EH (cell line): ENCODE data around the gene TRAPPC12.
"Not testable (repeated sequence)": the region's sequence is repeated elsewhere in the genome, so short reads cannot be mapped to it uniquely, and the experiment has no call there.

ENCODE experiments used
- DNase-seq: peaks from one replicate; pipeline ENCODE4 v3.0.0-alpha.2; 2015; ENCODE audit warnings: low read depth

Gene TRAPPC12

DNA sequence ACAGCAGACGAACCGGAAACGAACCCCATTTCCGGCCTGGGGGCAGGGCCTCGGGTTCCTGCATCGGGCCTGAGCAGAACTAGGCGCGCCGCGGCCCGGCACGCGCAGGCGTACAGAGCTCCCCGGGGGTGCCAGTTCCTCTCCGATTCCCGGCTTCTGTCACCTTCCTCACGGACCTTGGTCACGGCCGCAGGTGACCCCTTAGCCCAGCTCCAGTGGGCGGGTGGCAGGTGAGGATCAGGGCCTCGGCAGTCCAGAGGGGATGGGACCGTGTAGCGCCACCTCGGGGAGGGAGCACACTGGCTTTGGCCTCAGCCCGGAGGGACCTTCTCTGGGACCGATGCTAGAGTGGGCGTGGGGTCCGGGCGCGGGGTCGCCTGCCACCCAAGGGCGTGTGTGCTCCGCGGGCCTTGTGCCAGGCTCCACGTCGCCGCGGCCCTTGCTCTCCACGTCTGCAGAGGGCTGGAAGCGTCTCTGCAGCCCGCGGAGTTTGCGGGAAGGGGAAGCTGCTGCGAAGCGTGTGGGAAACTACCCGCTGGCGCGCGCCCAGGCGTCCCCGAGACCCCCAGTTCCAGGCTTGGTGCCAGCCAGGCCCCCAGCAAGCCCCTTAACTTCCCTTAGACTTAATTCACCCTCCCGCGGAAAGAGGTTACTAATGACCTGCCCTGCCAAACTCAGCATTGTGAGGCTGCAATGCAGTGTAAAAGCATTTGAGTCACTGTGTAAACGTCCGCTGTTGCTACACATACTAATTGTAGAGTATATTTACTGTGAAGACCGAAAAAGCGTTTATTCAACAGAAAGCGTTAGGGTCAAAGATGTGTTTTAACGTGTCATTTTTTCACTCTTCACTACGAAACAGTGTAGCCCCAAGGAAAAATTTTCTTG lies at the start of gene TRAPPC12:
Gene TRAPPC12 (plus strand): TSS at position 48 of the 888 bp plus-strand sequence. CDS start 7,930 bp downstream, outside the sequence.
- DNase-seq: peak; percentile 87

DNA sequence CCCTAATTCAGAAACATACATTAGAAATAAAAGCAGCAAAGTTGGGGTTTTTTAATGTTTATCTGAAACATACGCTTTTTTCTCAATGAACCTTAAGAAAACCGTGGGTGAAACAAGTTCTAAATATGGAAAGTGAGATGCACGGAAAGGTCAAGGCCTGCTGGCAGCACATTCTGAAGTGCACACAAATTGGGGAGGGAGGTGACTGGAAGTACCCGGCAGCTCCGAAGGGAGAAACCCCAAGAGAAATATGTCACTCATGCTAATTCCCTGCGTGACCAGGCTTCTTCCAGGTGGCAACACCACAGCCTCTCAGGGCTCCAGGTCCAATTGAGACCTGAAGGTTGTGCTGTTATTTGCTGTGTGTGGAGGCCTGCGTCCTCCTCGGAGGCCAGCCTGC lies 47.4 kb upstream of the TRAPPC12 start:
- DNase-seq: no peak

DNA sequence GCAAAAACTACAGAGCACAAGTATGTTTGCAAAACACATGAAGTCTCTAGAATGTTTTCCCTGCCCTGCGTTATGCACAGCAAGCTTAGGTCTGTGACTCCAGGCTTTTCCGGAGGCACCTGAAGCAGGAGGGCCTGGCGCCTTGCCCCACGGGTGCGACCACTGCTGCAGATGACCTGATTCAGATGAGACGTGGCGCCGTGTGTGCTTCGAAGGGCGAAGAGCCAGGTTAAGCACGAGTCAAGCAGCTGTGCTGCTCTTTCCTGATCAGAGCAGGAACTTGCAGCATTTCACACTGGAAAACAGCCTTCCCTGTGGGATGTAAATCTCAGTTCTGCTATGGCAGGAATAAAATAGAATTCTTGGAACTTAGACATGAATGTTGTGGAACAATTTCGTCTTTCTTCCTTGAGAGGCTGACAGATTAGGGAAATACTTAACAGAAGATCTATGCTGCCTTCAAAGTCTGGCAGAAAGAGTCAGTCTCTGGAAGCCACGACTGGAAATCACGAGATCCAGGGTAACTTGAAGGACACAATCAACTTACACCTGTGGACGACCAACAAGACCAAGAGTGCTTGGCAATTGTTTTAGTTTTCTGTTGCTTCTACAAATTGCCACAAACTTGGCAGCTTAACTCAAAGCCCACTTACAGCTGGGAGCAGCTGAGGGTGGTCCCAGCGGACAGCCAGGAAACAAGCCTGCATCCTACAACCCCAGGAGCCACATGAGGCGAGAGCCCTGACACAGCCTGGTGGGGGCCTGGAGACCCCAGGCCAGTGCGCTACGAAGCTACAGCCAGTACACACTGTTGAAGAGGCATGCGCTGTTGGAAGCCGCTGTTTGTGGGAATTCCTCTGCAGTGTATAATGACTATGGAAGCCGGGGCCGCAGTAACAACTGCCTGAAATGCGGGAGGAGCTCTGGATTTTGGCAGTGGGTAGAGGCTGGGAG lies 44.8 kb upstream of the TRAPPC12 start:
- no peak for DNase-seq

DNA sequence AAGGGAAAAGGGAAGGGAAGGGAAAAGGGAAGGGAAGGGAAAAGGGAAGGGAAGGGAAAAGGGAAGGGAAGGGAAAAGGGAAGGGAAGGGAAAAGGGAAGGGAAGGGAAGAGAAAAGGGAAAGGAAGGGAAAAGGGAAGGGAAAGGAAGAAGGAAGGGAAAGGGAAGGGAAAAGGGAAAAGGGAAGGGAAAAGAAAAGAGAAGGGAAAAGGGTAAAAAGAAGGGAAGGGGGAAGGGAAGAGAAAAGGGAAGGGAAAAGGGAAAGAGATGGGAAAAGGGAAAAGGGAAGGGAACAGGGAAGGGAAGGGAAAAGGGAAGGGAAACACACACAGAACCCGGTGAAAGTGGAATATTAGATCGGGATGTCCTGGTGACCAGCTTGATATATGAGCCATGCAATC lies 42.6 kb upstream of the TRAPPC12 start:
- DNase-seq: no peak

DNA sequence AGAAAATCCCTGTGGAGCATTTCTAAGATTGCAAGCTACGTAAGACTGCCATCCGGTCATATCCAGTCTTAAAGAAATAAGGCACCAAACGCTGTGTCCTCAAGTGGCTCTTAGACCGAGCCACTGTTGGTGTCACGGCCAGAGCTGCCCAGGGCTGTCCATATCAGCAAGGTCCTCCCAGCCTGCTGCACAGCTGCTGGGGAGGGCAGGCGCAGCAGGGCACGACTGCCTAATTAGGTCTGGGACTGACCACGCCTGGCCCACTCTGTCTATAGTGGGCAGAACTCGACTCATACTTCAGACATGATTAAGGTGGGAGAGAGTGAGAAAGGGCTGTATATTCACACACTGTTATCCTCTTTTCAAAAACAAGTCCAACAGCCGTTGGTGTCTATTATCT lies 41.2 kb upstream of the TRAPPC12 start:
- no peak for DNase-seq

DNA sequence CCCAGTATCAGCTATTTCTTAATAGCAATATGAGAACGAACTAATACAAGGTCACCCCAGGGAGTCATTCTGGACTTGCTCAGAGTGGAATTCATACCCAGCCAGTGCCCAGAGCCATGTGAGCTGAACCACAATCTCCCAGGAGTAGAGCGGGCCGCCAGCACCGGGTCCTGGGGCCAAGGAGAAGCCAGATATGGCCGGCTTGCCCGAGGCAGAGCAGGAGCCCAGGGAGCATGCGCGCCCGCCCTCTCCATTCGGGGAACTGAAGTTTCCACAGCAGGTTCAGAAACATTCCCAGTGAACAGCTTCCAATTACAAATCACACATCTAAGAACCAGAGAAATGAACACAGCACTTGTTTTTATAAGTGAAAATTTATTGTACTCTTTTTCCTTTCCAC lies 39.4 kb upstream of the TRAPPC12 start:
- no peak for DNase-seq

DNA sequence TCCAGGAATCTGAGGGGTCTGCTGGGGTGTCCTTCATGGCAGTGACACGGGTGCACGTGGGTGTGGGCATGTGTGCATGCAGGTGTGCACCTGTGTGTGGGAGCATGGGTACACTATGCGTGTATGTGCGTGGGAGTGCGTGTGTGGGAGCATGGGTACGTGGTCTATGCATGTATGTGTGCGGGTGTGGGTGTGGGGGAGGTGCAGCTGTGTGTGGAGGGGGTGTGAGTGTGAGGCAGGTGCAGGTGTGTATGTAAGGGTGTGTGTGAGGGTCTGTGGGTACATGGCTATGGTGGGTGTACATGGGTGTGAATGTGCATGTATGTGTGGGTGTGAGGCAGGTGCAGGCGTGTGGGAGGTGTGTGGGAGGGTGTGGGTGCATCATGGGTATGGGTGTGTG lies 38.2 kb upstream of the TRAPPC12 start:
- no peak for DNase-seq

DNA sequence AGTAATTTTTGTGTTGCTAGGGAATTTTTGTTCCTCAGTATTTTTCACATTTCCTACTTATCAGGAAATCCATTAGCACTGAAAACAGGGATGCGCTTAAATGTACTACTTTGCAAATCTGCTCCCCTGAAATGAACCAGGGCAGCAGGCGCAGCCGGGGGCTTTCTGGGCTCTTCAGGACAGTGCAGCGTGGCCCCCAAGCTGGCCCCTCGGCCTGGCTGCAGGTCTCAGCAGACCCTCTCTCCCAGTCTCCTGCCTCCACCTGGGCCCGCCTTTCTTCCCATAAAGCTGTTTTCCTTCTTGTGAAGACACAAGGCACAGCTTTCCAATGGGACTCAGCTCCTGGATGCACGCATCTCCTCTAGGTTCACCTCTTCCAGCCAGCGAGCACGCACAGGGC lies 37.2 kb upstream of the TRAPPC12 start:
- no peak for DNase-seq

DNA sequence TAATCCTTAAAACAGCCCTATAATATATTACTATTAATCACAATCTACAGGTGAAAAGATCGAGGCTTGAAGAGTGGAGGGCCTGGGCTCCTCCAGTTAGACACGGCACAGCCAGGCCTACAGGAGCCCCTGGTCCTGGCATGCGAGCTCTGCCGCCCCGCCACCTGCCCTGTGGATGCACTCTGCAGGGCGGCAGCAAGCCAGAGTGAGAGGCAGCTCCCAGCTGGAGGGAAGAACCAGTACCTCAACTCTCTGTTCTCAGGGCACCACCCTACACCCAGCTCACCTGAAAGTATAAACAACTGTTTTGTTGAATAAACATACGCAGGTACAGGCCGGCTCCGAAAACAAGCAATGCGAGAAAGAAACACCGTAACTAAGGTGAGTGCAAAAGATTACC lies 36.5 kb upstream of the TRAPPC12 start:
- no peak for DNase-seq

DNA sequence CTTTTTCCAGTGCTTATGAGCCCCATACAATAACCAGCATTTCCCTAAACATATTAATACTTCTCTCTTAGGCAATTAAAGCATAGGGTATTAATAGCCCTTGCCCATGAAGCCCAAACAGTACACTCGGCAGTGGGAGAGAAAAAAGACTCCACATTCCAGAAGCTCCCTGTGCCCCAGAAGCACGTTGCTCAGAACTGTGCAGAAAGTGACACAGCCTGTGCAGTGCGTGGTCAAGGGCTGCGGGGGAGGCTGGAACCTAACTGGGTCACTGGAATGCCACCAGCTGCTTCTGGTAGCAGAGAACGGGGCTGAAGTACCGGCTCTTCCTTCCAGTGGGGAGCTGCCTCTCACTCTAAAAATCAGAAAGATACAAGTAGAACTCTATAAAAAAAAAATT lies 34.6 kb upstream of the TRAPPC12 start:
- DNase-seq: no peak

DNA sequence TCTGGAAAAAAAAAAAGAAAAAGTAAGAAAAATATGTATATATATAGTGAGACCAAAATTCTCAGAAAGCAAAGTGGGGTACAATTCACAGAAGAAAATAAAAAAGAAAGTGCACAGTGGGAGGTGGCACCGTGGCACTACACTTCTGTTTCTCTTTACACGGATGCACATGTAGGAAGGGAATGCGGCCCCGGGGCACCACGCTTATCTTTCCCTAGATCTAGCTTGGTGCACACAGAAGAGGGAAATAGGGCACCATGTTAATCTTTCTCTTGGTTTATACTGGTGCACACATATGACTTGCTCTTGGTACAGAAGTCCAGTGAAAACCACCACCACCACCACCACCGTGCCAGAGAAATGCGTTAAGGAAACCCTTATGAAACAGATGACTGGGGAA lies 33.9 kb upstream of the TRAPPC12 start:
- no peak for DNase-seq

DNA sequence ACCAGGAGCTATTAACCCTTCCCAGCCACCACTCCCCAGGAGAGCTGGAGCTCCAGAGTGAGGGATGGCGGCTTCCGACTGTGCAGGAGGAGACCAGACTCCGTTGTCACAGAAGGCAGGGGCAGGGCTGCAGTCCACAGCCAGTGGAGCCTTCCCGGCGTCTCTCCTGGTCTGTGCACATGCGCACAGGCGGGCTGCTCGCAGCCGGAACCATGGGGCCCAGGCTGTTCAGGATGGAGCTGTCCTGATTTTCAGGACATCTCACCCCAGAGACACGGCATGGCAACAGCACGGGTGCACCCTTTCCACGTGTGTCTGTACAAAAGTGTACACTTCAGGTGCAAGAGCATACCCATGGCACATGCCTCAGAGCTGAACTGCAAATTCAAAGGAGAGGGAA lies 30.7 kb upstream of the TRAPPC12 start:
- DNase-seq: no peak

DNA sequence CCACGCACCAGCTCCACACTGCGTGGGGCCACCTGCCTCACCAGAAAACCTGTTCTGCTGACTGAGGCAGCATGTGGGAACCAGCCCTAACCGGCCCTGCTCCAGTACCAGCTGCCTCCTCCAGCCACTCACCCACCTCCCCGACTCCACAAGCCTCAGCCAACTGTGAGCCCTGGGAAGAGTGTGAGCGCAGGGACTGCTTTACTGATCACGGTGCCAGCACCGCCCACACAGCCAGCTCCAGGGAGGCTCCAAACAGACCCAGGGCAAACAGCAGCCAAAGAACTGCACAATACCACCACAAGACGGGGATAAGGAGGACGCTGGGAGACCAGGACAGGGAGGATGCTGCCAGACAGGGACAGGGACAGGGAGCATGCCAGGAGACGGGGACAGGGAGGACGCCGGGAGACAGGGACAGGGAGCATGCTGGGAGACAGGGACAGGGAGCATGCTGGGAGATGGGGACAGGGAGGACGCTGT lies 30.2 kb upstream of the TRAPPC12 start:
- no peak for DNase-seq

DNA sequence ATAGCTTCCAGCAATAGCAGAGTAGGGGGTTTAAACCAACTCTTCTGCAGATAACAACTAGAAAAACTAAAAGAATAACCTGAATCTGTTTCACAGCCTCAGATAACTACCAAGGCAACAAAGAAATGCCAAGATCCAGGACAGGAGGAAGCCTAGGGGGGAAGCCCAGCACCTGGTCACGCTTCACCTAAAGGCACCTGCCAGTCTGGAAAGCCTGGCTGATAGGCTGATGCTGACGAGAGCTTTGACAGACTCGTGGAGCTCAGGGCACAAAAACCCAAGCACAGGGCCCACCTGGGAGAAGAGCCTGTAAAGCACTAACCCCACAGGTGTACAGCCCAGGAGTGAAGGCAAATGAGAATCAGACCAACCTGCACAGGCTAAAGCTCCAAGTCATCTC lies 24.5 kb upstream of the TRAPPC12 start:
- no peak for DNase-seq

DNA sequence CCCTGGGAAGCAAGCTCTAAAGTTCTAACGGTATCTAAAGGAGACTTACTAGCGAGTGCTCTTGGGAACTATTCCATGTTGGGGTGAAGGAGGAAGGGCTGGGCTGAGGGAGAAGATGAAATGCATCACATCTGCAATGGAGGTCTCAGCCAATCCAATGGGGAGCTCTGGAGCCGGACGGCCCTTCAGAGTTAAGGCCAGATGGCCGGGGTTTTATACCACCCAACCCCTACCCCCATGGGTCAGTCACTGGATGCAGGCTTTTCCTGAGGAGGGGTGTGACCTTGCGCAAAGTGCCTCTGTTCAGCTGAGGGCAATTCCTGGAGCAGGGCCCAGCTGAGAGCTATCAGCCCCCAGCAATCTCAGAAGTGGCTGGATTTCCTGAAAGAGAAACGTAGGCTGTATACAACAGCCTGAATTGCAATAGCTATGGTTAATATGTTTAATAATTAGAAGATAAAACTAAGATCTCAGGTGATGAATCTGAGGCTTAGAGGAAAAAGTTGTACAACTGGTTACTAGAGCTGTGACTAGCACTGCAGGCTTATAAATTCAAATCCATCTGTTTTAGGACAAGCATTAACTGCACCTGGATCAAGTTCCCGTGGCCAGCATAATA lies 23.4 kb upstream of the TRAPPC12 start:
- no peak for DNase-seq

DNA sequence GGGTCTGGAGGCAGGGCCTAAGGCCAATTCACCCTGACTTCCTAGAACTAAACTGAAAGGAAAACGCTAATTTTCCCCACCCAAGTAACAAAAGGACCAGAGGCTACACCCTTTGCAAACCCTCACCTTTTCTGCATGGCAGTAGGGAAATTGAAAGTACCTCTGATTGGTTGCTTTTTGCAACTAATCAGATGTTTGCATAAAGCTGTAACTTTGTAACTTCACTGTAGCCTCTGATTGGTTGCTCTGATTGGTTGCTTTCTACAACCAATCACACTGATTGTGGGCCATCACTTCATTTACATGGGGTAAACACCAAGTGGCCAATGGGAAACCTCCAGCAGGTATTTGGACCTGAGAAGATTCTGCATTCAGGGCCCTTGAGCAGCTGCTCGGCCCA lies 22.7 kb upstream of the TRAPPC12 start:
- DNase-seq: no peak

DNA sequence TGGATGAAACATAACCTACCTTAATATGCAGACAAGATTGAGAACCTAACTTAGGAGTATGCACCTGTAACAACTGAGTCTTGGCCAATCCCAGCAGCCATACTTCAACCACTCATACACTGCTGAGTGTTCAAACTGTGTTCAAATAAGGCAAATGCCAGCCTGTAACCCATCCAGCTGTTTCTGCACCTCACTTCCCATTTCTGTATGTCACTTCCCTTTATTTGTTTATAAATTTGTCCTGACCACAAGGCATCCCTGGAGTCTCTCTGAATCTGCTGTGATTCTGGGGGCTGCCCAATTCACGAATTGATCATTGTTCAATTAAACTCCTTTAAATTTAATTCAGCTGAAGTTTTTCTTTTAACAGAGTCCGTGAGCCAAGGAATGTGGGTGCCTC lies 22.0 kb upstream of the TRAPPC12 start:
- not testable (repeated sequence) for DNase-seq

DNA sequence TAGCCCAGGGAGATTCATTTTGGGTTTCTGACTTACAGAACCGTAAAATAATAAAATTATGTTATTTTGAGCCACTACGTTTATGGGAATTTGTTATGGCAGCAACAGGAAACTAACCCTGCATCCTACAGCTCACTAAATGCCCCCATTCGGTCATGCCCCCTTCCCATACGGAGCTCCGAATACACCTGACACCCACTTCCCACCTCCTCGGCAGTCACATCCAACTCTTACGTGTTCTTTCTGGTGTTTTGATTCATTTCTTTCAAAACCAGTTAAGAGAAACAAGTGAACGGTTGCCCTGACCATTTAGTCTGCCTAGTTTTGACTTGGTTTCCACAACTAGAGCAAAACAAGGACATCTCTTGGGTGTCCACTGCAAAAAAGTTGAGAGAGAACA lies 21.6 kb upstream of the TRAPPC12 start:
- no peak for DNase-seq

DNA sequence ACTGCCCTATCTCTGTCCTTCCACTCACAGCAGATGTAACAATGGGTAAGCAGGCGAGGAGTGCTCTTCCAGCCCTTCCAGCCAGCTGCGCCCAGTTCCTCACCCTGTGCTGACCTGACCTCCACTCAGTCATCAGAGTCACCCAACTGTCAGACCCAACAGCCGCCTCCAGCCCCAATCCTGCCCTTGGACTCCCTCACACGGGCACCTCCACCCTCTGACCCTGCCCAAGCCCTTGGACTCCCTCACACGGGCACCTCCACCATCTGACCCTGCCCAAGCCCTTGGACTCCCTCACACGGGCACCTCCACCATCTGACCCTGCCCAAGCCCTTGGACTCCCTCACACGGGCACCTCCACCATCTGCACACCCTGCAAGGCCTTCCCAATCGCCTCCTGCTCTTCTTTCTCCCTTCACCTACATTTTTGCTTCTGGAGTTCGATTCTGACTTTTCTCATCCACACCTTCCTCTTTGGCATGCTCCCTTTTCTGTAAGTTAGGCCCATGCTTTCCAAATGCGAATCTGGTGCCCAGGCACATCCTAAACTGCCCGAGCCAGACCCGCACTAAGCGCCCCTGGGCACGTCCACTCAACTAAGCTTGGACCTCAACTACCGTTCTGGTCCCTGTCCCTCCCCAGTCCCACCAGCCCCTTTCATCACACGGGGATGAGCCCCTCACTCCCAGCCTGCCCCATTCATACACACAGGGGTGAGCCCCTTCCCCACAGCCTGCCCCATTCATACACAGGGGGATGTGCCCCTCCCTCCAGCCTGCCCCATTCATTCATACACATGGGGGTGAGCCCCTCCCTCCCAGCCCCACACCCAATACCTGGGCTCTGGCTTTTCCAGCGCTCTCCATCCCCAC lies 17.7 kb upstream of the TRAPPC12 start:
- DNase-seq: no peak

DNA sequence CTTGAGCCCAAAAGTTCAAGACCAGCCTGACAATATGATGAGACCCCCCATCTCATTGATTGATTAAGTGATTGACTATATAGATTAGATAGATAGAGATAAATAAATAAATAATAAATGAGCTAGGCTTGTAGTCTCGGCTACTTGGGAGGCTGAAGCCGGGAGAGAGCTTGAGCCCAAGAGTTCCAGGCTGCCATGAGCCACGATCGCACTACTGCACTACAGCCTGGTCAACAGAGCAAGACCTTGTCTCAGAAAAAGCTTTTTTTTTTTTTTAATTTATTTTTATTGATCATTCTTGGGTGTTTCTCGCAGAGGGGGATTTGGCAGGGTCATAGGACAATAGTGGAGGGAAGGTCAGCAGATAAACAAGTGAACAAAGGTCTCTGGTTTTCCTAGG lies 14.3 kb upstream of the TRAPPC12 start:
- DNase-seq: no peak

DNA sequence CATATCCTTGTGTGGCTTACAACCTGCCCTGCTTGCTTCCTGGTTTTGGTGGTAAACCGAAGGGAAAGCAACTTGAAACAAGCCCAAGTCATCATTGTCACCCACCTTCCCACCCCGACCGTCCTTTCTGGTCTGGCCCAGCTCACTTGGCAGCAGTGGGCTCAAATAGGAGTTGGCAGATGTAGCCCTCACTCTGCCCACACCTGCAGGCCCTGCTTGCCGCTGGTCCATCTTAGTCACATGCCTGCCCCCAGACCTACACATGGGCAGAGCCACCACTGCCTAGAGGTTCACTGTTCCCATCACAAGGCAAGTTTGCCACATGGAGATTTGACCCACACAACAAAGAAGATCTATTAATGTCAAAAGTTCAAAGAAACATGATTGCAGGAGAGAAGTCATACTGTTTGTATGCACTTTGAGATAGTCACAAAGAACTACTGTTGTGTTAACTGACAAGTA lies 11.2 kb upstream of the TRAPPC12 start:
- no peak for DNase-seq
